Dendritic cell treated with granulocyte-macrophage colony-stimulating factor and Interleukin-4, amounts not matched to agents 40 ng/mL and 50 ng/mL, for 4 days (primary cell): ENCODE data around the gene PIN1.

Experiments used
- H3K27ac Mint-ChIP-seq: one replicate; pipeline ENCODE4 v1.8.0; 2022; ENCODE audit warnings: mild to moderate bottlenecking, mixed read lengths
- H3K27me3 Mint-ChIP-seq: one replicate; pipeline ENCODE4 v1.8.0; 2022; ENCODE audit warnings: mild to moderate bottlenecking, mixed read lengths
- H3K36me3 Mint-ChIP-seq: one replicate; pipeline ENCODE4 v1.8.0; 2022; ENCODE audit warnings: low read depth, mixed read lengths
- H3K4me1 Mint-ChIP-seq: one replicate; pipeline ENCODE4 v1.8.0; 2022; ENCODE audit warnings: low read depth, mixed read lengths
- H3K4me3 Mint-ChIP-seq: one replicate; pipeline ENCODE4 v1.8.0; 2022; ENCODE audit warnings: mild to moderate bottlenecking, moderate library complexity, mixed read lengths
- H3K9me3 Mint-ChIP-seq: one replicate; pipeline ENCODE4 v1.8.0; 2022; ENCODE audit warnings: mixed read lengths
- intact Hi-C: fragments of 100-400 bp; cut with micrococcal nuclease; formaldehyde crosslinking; loops from one replicate; pipeline ENCODE4 v1.15.0; 2022

Gene PIN1

DNA sequence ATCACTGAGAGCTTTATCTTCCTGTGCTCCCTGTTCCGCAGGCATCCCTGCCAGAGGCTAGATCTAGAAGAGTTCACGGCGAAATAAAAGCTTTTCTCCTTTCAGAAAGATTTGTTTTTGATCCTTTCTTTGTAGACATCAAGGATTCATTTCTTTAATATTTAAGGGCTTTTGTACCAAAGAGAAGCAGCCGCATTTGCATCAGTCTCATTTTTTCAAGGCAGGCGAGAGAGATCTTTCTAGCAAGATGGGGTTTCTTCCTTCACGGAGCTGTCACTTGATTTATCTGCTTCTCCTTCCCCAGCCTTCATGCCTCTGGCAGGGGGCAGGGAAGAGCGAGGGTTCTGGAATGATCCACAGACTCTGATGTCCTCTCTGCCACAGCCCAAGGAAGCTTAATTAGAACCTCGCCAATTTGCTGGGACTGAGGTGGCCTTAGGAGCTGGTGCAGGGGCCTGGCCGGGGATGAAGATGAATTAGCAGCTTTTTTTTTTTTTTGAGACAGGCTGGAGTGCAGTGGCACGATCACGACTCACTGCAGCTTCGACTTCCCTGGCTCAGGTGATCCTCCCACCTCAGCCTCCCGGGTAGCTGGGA, 40.0 kb downstream of the PIN1 start:
- H3K4me1 Mint-ChIP-seq, result peaks cover 6% of the 10 kb centered on the region
- peaks cover 8% of the 10 kb centered on the region for H3K27me3 Mint-ChIP-seq
- no peaks in the 10 kb centered on the region for H3K9me3 Mint-ChIP-seq
- H3K27ac Mint-ChIP-seq, result no peak overlapping the region
- intact Hi-C loops, result no loop called here
- no peak overlapping the region for H3K4me3 Mint-ChIP-seq
- H3K36me3 Mint-ChIP-seq, result no peaks in the 10 kb centered on the region

DNA sequence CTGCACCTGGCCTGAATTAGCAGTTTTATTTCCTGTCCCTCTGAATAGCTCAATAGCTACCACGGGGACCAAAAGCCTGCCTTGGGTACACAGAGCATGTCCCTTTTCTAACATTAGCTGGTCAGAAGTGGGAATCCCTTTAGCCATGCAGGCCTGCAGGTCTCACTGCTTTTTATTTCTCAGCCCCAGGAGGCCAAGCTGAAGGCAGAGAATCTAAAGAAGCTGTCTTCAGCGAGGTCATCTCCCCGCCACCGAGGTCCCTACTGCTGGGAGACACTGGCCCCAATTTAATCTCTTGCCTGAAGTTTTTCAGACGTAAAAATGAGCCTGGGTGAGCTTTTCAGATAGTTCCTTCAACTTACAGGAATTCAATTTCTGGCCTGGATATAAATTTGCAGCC, 40.7 kb downstream of the PIN1 start:
- no peaks in the 10 kb centered on the region for H3K36me3 Mint-ChIP-seq
- intact Hi-C loops, result no loop called here
- no peak overlapping the region for H3K4me3 Mint-ChIP-seq
- peaks cover 8% of the 10 kb centered on the region for H3K27me3 Mint-ChIP-seq
- peaks cover 6% of the 10 kb centered on the region for H3K4me1 Mint-ChIP-seq
- no peaks in the 10 kb centered on the region for H3K9me3 Mint-ChIP-seq
- no peak overlapping the region for H3K27ac Mint-ChIP-seq

DNA sequence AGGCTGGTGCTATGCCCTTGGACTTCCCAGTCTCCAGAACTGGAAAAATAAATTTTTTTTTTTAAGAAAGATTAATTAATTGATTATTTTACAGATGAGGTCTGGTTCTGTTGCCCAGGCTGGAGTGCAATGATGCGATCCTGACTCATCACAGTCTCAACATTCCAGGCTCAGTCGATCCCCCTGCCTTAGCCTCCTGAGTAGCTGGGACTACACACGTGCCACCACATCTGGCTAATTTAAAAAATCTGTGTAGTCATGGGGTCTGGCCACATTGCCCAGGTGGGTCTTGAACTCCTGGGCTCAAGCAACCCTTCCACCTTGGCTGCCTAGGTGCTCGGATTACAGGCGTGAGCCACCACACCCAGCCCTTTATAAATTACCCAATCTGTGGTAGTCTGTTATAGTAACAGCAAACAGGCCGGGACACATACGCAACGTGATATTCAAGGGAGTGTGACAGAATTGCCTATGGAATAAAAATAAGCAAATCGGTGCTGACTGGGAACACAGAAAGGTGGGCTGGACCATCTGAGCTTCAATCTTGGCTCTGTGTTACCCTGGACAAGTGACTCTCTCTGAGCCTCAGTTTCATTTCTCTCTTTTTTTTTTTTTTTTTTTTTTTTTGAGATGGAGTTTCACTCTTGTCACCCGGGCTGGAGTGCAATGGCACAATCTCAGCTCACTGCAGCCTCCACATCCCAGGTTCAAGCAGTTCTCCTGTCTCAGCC, 42.8 kb downstream of the PIN1 start:
- H3K27me3 Mint-ChIP-seq, result peaks cover 8% of the 10 kb centered on the region
- no peak overlapping the region for H3K4me3 Mint-ChIP-seq
- no peak overlapping the region for H3K27ac Mint-ChIP-seq
- H3K4me1 Mint-ChIP-seq, result peaks cover 6% of the 10 kb centered on the region
- intact Hi-C loops, result no loop called here
- H3K36me3 Mint-ChIP-seq, result no peaks in the 10 kb centered on the region
- no peaks in the 10 kb centered on the region for H3K9me3 Mint-ChIP-seq

DNA sequence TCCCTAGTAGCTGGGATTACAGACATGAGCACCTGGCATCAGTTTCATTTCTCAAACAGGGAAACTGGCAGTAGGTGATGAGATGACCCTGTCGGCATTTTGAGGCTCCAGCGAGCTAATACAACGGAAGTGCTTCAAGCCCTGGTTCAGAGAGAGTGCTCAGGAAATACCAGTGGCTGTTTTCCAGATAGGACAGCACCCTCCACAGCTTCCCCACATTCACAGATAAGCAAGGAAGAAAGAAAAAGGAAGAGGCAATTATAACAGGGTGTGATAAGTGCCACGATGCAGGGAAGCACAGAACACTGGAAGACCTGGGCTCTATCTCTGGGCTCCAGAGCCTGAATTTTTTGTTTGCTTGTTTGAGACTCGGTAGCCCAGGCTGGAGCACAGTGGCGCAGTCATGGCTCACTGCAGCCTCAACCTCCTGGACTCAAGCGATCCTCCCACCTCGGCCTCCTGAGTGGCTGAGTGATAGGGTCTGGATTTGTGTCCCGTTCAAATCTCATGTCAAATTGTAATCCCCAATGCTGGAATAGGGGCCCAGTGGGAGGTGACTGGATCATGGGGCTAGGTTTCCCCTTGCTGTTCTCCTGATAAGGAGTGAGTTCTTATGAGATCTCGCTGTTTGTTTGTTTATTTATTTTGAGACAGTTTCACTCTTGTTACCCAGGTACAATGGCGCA, 43.5 kb downstream of the PIN1 start:
- no peak overlapping the region for H3K4me3 Mint-ChIP-seq
- no peaks in the 10 kb centered on the region for H3K9me3 Mint-ChIP-seq
- peaks cover 6% of the 10 kb centered on the region for H3K4me1 Mint-ChIP-seq
- intact Hi-C loops, result no loop called here
- no peak overlapping the region for H3K27ac Mint-ChIP-seq
- H3K36me3 Mint-ChIP-seq, result no peaks in the 10 kb centered on the region
- peaks cover 8% of the 10 kb centered on the region for H3K27me3 Mint-ChIP-seq

DNA sequence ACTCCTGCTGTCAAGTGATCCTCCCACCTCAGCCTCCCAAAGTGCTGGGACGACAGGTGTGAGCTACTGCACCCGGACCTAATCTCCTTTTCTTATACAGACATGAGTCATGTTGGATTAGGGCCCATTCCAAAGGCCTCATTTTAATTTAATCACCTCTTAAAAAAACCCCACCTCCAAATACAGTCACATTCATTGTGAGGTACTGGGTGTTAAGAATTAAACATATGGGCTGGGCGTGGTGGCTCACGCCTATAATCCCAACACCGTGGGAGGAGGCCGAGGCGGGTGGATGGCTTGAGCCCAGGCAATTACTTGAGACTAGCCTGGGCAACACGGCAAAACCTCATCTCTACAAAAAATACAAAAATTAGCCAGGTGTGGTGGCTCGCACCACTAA, 46.6 kb downstream of the PIN1 start:
- Mint-ChIP-seq H3K27me3 (peaks cover 12% of the 10 kb centered on the region), H3K4me3 (no peak overlapping the region), H3K4me1 (peaks cover 6% of the 10 kb centered on the region), H3K9me3 (no peaks in the 10 kb centered on the region), H3K27ac (no peak overlapping the region), H3K36me3 (no peaks in the 10 kb centered on the region)
- intact Hi-C loops, result no loop called here

DNA sequence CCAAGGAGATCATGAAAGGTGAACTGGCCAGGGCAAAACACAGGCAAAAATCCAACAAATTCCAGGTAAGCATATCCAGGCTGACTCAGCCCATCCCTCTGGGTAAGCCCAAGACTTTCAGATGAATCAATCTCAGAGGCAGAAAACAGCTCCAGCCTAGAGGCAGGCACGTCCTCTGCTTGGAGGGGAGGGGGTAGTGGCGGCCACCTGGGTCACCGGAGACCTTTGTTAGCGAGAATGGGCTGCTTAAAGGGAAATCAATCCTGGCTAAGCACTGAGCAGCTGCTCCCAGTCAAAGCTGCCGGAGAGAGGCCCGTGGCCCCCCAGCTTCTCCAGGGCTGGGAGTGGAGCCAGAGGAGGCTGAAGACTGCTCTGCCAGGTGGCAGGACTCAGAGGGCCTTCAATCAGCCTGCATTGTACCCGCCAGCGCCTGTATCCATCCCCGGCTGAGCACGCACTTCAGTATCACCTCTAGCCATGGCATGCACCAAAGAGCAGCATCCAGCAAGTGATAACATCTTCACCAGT, 48.2 kb downstream of the PIN1 start:
- peaks cover 15% of the 10 kb centered on the region for H3K27me3 Mint-ChIP-seq
- no peak overlapping the region for H3K4me3 Mint-ChIP-seq
- intact Hi-C loops, result no loop called here
- H3K9me3 Mint-ChIP-seq, result no peaks in the 10 kb centered on the region
- H3K27ac Mint-ChIP-seq, result no peak overlapping the region
- H3K4me1 Mint-ChIP-seq, result peaks cover 5% of the 10 kb centered on the region
- no peaks in the 10 kb centered on the region for H3K36me3 Mint-ChIP-seq

DNA sequence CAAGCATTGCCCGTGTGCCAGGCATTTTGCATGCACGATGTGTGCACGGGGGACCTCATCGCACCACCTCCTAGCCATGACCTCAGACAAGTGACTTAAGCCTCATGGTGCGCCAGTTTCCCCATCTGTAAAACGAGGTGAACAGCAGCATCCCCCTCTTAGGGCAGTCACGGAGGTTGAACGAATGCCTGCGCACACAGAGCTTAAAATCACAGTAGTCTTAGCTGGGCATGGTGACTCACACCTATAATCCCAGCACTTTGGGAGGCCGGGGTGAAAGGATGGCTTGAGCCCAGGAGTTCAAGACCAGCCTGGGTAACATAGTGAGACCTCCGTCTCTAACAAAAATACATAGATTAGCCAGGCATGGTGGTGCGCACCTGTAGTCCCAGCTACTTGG, 48.6 kb downstream of the PIN1 start:
- Mint-ChIP-seq H3K9me3 (no peaks in the 10 kb centered on the region), H3K27ac (no peak overlapping the region)
- intact Hi-C loops, result no loop called here

DNA sequence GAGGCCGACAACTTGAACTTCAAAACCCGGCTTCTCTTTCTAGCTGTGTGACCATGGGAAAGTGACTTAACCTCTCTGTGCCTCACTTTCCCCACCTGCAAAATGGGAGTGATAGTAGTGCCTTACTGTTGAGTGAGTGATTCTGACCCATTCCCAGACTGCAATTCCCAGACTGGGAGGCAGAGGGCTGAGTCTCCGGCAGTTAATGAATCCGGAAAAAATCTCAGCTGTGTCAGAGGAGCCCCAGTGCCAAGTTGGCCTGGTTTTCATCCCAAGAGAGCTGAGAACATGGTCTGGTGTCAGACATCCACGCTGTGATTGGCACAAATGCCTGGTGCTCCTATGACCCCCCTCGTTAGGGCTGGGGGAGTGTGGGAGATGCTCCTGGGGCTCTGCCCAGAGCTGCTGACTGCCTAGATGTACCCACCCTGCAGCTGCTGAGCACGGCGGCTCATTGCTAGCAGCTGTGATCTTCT, 50.0 kb downstream of the PIN1 start:
- intact Hi-C loops, result no loop called here

More for the DNA sequence above, 48.6 kb downstream of the PIN1 start:
- Mint-ChIP-seq H3K4me3 (no peak overlapping the region), H3K27me3 (peaks cover 13% of the 10 kb centered on the region), H3K36me3 (no peaks in the 10 kb centered on the region), H3K4me1 (peaks cover under 1% of the 10 kb centered on the region)

DNA sequence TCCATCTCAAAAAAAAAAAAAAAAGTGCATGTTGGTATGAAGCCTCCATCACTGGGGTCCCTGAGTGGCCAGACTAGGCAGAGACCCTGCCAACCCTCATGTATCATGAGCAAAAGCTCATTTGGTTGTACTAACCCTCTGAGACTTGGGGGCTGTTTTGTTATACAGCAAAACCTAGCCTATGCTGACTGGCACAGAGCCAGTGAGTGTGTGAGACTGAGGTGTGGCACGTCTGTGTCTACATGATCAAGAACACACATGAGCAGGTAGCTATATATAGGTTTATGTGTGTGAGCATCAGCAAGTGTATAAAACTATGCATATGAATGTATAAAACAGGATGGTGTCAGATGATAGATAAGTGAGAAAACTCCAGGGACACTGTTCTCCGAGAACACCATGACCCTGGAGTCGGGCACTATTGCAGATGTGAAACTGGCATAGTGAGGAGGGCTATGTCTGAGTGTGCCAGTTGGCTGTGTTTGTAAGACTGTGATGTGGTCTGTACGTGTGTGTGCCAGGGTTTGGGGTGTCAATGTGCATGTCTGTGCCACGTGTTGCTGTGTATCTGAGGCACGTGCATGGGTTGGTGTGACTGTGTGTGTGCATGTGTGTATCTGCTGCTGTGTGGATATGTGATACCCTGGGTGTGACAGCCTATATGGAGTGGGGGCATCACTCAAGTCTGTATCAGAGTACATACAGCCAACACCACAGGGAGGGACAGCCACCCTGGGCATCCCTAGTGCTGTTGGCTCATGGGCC, 56.7 kb downstream of the PIN1 start:
- H3K4me1 Mint-ChIP-seq, result no peaks in the 10 kb centered on the region
- no peak overlapping the region for H3K4me3 Mint-ChIP-seq
- no peaks in the 10 kb centered on the region for H3K36me3 Mint-ChIP-seq
- no peak overlapping the region for H3K27ac Mint-ChIP-seq
- H3K9me3 Mint-ChIP-seq, result no peaks in the 10 kb centered on the region
- intact Hi-C loops, result no loop called here
- peaks cover 8% of the 10 kb centered on the region for H3K27me3 Mint-ChIP-seq

More for the DNA sequence above, 50.0 kb downstream of the PIN1 start:
- Mint-ChIP-seq H3K4me1 (no peaks in the 10 kb centered on the region), H3K27ac (no peak overlapping the region), H3K27me3 (peaks cover 12% of the 10 kb centered on the region), H3K36me3 (no peaks in the 10 kb centered on the region), H3K4me3 (no peak overlapping the region), H3K9me3 (no peaks in the 10 kb centered on the region)
